DMS114 treated with DMSO at 0.1 percent for 48 hours (cell line): ENCODE measurements around the gene RYR2.
"Not testable (repeated sequence)": the region's sequence is repeated elsewhere in the genome, so short reads cannot be mapped to it uniquely, and the experiment has no call there.

Experiments used
- DNase-seq: peaks from one replicate; lab custom pipeline; 2025; ENCODE audit not compliant: unreplicated experiment; lab: John Stamatoyannopoulos, UW

RYR2 gene

GRCh38 chr1:237528545-237528944, 486.6 kb downstream of the RYR2 start:
- DNase-seq = no peak

GRCh38 chr1:237539055-237539454, 497.1 kb downstream of the RYR2 start:
- DNase-seq = no peak

GRCh38 chr1:237542525-237543418, 500.8 kb downstream of the RYR2 start:
- DNase-seq = no peak

GRCh38 chr1:237553078-237553477, 511.1 kb downstream of the RYR2 start:
- DNase-seq = no peak

- no peak for DNase-seq
Measured at GRCh38 chr1:237556911-237557310, 514.9 kb downstream of the RYR2 start.

GRCh38 chr1:237562242-237562823, 520.3 kb downstream of the RYR2 start:
- DNase-seq = peak; percentile 75

- DNase-seq = no peak
Measured at GRCh38 chr1:237565236-237565635, 523.3 kb downstream of the RYR2 start.

- no peak for DNase-seq
Measured at GRCh38 chr1:237566581-237566980, 524.6 kb downstream of the RYR2 start.

- DNase-seq = no peak
Measured at GRCh38 chr1:237568955-237569354, 527.0 kb downstream of the RYR2 start.

GRCh38 chr1:237570530-237570929, 528.5 kb downstream of the RYR2 start:
- DNase-seq = no peak

GRCh38 chr1:237574536-237574935, 532.6 kb downstream of the RYR2 start:
- no peak for DNase-seq

GRCh38 chr1:237578540-237578939, 536.6 kb downstream of the RYR2 start:
- no peak for DNase-seq

GRCh38 chr1:237580726-237581125, 538.7 kb downstream of the RYR2 start:
- no peak for DNase-seq

GRCh38 chr1:237583270-237583669, 541.3 kb downstream of the RYR2 start:
- no peak for DNase-seq

GRCh38 chr1:237583756-237584155, 541.8 kb downstream of the RYR2 start:
- DNase-seq = no peak

- DNase-seq = no peak
Measured at GRCh38 chr1:237590386-237590785, 548.4 kb downstream of the RYR2 start.

- no peak for DNase-seq
Measured at GRCh38 chr1:237591353-237591752, 549.4 kb downstream of the RYR2 start.

GRCh38 chr1:237603036-237603568, 561.1 kb downstream of the RYR2 start:
- not testable (repeated sequence) for DNase-seq

GRCh38 chr1:237608433-237608832, 566.4 kb downstream of the RYR2 start:
- DNase-seq = no peak

GRCh38 chr1:237610157-237610556, 568.2 kb downstream of the RYR2 start:
- DNase-seq = no peak

GRCh38 chr1:237613984-237614383, 572.0 kb downstream of the RYR2 start:
- no peak for DNase-seq

- DNase-seq = no peak
Measured at GRCh38 chr1:237619553-237619952, 577.6 kb downstream of the RYR2 start.
